Measurements from ENCODE around the gene TRIM75. TPM values are rescaled to one million over a fixed set of nuclear protein-coding genes. Genes with fewer than 3 reads are reported as not detected.

TRIM75 gene
- polyA plus RNA-seq, 3 donors = not detected

DNA sequence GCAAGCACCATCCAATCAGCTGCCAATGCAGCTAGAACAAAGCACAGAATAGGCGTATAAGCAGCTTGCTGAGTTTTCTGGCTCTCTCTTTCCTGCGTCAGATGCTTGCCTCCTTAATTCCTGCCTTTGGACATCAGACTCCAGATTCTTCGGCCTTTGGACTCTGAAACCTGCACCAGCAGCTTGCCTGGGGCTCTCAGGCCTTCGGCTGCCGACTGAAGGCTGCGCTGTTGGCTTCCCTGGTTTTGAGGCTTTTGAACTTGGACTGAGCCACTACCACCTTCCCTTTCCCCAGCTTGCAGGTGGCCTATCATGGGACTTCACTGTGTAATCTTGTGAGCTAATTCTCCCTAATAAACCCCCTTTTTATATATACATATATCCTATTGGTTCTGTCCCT, 52.9 kb downstream of the TRIM75 start:
- Histone ChIP-seq H3K27ac (ENCODE audit: low read depth in 1 of 2, low read length in 2 of 2) (no peak overlapping the region), H3K9ac (ENCODE audit: insufficient read depth, low read length, poor library complexity, severe bottlenecking) (no peak overlapping the region), H3K4me2 (replicated peaks; ENCODE audit: extremely low read depth, low read length, poor library complexity, severe bottlenecking) (no peak overlapping the region), H3K9me3 (replicated peaks in 1 of 2; ENCODE audit: control insufficient read depth in 1 of 2, insufficient read depth in 1 of 2, low read length in 2 of 2) (no peaks in the 10 kb centered on the region), H3K27me3 (ENCODE audit: control insufficient read depth in 2 of 2, insufficient read depth in 2 of 2, low read length in 2 of 2) (no peaks in the 10 kb centered on the region), H2AFZ (ENCODE audit: insufficient read depth, low read depth, low read length, poor library complexity, severe bottlenecking) (no peak overlapping the region), H3K4me1 (ENCODE audit: control insufficient read depth in 1 of 2, insufficient read depth in 2 of 2, low read length in 2 of 2) (peaks cover under 1 to 4% of the 10 kb centered on the region in 2 donors), H3K36me3 (replicated peaks in 1 of 2; ENCODE audit: control insufficient read depth in 1 of 2, insufficient read depth in 2 of 2, low read length in 2 of 2) (peaks cover 13 to 20% of the 10 kb centered on the region in 2 donors), H3K4me3 (replicated peaks in 1 of 3; ENCODE audit: low read depth in 2 of 3, low read length in 3 of 3) (no peak overlapping the region), H3K79me2 (ENCODE audit: insufficient read depth, low read length) (peaks cover 19% of the 10 kb centered on the region), H4K20me1 (ENCODE audit: insufficient read depth, low read length) (peaks cover 17% of the 10 kb centered on the region)
- no peak for DNase-seq
- WGBS (ENCODE audit: insufficient coverage) = 82% methylated on average over 5 of the region's 6 CpGs
- Mint-ChIP-seq H3K27me3 (ENCODE audit: low read depth in 3 of 3) (no peaks in the 10 kb centered on the region), H3K4me1 (peaks cover 5% of the 10 kb centered on the region), H3K4me3 (no peak overlapping the region), H3K9me3 (peaks cover 0 to 2% (median 0%) of the 10 kb centered on the region in 7 donors), H3K27ac (no peak overlapping the region), H3K36me3 (peaks cover 23 to 26% of the 10 kb centered on the region in 2 donors)
- TF ChIP-seq, protein P1, sequence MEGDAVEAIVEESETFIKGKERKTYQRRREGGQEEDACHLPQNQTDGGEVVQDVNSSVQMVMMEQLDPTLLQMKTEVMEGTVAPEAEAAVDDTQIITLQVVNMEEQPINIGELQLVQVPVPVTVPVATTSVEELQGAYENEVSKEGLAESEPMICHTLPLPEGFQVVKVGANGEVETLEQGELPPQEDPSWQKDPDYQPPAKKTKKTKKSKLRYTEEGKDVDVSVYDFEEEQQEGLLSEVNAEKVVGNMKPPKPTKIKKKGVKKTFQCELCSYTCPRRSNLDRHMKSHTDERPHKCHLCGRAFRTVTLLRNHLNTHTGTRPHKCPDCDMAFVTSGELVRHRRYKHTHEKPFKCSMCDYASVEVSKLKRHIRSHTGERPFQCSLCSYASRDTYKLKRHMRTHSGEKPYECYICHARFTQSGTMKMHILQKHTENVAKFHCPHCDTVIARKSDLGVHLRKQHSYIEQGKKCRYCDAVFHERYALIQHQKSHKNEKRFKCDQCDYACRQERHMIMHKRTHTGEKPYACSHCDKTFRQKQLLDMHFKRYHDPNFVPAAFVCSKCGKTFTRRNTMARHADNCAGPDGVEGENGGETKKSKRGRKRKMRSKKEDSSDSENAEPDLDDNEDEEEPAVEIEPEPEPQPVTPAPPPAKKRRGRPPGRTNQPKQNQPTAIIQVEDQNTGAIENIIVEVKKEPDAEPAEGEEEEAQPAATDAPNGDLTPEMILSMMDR (IDR thresholded peaks at IDR 0.05) = no peak
- intact Hi-C loops (cut with micrococcal nuclease) = no loop called here

Small RNAs within 50 kb of the gene (small RNA-seq; reads per million reads assigned to genes)
- gene AC106872.12 (ENCODE audit: insufficient read length, low read depth) = not detected

Other genes with a start within 250 kb of the TRIM75 start
- gene APELA, start 176.7 kb upstream of the TRIM75 start, polyA plus RNA-seq = not detected
- gene TRIM61, start 76.2 kb upstream of the TRIM75 start, polyA plus RNA-seq = under 1 TPM in 1 of 3 donors, not detected in 2; 0.04 TPM
- gene TRIM60, start 21.9 kb upstream of the TRIM75 start, polyA plus RNA-seq = not detected
- 10 to 100 TPM in 2 of 3 donors, 1 to 10 TPM in 1; 7.3 to 22.4 (median 15.5) TPM for gene TMEM192, start 59.0 kb downstream of the TRIM75 start, polyA plus RNA-seq
- 10 to 100 TPM in 2 of 3 donors, 1 to 10 TPM in 1; 6.9 to 22.6 (median 11.1) TPM for gene KLHL2, start 153.7 kb downstream of the TRIM75 start, polyA plus RNA-seq